Mucosa of rectum (tissue), 2 donors: ENCODE data around the gene HEXD.

Experiments
- H3K27ac ChIP-seq, 2 donors: one replicate each; pipeline ENCODE4 v1.7.0; 2013; ENCODE audit warnings: inconsistent platforms in 2 of 2, low read depth in 2 of 2, low read length in 2 of 2
- H3K27me3 ChIP-seq, 2 donors: one replicate each; pipeline ENCODE4 v1.7.0; 2013; ENCODE audit warnings: low read length in 2 of 2; ENCODE audit not compliant: control insufficient read depth in 2 of 2, insufficient read depth in 2 of 2
- H3K36me3 ChIP-seq, 2 donors: one replicate each; pipeline ENCODE4 v1.7.0; 2013; ENCODE audit warnings: low read length in 2 of 2; ENCODE audit not compliant: control insufficient read depth in 2 of 2, insufficient read depth in 2 of 2
- H3K4me1 ChIP-seq, 2 donors: one replicate each; pipeline ENCODE4 v1.7.0; 2013; ENCODE audit warnings: low read length in 2 of 2, mild to moderate bottlenecking in 1 of 2; ENCODE audit not compliant: control insufficient read depth in 2 of 2, insufficient read depth in 2 of 2
- H3K4me3 ChIP-seq, 2 donors: one replicate each; pipeline ENCODE4 v1.7.0; 2013; ENCODE audit warnings: low read length in 2 of 2
- H3K9ac ChIP-seq, 2 donors: one replicate each; pipeline ENCODE4 v1.7.0; 2013; ENCODE audit warnings: low read length in 2 of 2, low read depth in 1 of 2, mild to moderate bottlenecking in 1 of 2
- H3K9me3 ChIP-seq, 2 donors: one replicate each; pipeline ENCODE4 v1.7.0; 2013; ENCODE audit warnings: low read length in 2 of 2; ENCODE audit not compliant: control insufficient read depth in 2 of 2
- donor health status: healthy.
- donor health status: Normal muscosa, but diverticular disease.

Gene HEXD

DNA sequence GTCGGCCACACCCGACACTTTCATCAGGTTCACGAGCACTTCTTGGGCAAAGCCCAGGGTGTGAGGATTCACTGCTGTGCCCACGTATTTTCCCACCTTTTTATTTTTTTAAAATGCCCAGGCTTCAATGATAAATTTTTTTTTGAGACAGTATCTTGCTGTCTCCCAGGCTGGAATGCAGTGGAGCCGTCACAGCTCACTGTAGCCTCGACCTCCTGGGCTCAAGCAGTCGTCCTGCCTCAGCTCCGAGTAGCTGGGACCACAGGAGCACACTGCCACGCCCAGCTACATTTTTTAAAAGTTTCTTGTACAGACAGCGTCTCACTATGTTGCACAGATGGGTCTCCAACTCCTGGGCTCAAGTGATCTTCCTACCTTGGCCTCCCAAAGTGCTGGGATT lies 28.8 kb upstream of the HEXD start:
- Histone ChIP-seq H3K36me3 (peaks cover 4 to 15% of the 10 kb centered on the region in 2 donors), H3K9me3 (no peaks in the 10 kb centered on the region), H3K4me1 (peaks cover 5 to 13% of the 10 kb centered on the region in 2 donors), H3K27ac (no peak overlapping the region), H3K4me3 (no peak overlapping the region), H3K9ac (no peak overlapping the region), H3K27me3 (peaks cover 19 to 35% of the 10 kb centered on the region in 2 donors)

DNA sequence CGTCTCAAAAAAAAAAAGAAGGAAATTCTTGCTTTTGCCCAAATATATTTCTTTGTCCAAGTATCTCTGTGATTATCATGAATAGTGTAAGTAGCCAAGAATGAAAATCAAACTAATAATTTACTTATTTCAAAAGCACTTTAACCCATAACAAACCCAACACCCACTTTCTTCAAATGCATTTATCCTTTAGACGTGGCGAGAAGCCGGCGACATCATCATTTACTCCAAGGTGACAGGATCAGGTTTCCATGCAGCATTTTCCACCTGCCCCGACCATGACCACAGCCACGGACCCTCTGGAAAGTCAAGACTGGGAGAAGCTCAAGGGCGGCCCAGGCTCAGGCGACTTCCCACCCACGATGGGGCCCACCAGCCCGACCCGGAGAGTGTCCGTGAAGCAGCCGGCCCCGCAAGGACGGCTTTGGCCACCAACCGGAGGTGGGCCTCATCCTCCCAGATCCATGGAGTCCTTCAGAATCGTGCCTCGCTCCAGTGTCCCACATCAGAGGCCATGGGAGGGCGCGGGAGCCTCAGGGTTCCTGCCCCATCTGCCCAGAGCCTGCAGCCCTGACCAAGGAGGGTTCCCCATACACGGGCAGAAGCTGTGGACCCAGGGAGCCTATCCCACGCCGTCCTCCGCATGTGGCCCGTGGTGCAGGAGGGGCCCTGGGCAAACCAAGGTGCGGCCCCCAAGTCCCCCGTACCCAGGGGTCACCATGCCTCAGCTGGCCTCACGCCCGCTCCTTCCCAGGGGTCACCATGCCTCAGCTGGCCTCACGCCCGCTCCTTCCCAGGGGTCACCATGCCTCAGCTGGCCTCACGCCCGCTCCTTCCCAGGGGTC lies 27.9 kb upstream of the HEXD start:
- Histone ChIP-seq H3K9ac (no peak overlapping the region), H3K4me1 (peaks cover 5 to 7% of the 10 kb centered on the region in 2 donors), H3K36me3 (peaks cover 4 to 16% of the 10 kb centered on the region in 2 donors)

DNA sequence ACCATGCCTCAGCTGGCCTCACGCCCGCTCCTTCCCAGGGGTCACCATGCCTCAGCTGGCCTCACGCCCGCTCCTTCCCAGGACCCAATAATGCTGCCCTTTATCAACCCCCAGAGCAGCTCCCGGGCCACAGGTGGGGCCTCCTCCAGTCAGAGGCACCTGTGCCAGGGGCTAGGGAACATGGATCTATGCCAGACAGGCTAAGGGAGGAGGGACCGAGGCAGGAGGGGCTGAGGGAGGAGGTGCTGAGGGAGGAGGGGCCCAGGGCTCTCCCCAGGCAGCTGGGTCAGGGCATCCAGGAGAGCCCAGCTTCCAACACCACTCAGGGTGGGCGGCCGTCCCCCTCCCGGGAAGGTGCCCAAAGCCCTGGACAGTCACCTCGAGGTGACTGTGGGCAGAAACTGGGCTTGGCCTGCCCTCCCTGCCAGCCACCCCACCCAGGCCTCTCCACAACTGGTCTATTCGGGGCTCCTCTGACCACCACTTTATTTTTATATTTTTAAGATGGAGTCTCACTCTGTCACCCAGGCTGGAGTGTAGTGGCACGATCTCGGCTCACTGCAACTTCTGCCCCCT lies 27.2 kb upstream of the HEXD start:
- no peak overlapping the region for H3K9ac ChIP-seq
- H3K4me3 ChIP-seq = no peak overlapping the region
- H3K27me3 ChIP-seq = peaks cover 14 to 25% of the 10 kb centered on the region in 2 donors
- H3K9me3 ChIP-seq = no peaks in the 10 kb centered on the region
- H3K27ac ChIP-seq = no peak overlapping the region
- H3K36me3 ChIP-seq = peaks cover 4 to 16% of the 10 kb centered on the region in 2 donors
- peaks cover 5 to 7% of the 10 kb centered on the region in 2 donors for H3K4me1 ChIP-seq

More for the DNA sequence above, 27.9 kb upstream of the HEXD start:
- Histone ChIP-seq H3K27ac (no peak overlapping the region), H3K4me3 (no peak overlapping the region), H3K9me3 (no peaks in the 10 kb centered on the region), H3K27me3 (peaks cover 14 to 29% of the 10 kb centered on the region in 2 donors)

DNA sequence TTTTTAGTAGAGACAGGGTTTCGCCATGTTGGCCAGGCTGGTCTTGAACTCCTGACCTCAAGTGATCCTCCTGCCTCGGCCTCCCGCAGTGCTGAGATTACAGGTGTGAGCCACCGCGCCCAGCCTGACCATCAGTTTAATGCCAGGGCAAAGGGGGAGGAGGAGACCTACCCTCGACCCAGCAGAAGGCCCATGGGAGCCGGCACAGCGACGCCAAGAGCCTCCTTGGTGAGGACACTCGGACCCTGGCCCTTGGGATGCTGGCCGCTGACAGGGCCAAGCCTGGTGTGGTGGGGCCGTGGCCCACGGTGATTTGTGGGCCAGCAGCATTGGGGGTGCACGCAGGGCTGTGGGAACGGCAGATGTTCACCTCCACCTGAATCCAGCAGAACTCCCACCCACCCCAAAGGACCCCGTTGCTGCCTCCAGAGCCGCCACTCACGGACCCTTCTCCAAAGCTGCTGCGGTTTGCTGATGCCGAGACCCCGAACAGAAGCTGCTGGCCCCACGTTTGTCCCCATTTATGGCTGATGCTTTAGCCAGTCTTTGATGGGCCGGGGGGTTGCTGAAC lies 26.6 kb upstream of the HEXD start:
- Histone ChIP-seq H3K4me3 (no peak overlapping the region), H3K4me1 (peaks cover 5 to 6% of the 10 kb centered on the region in 2 donors), H3K27ac (no peak overlapping the region), H3K27me3 (peaks cover 11 to 19% of the 10 kb centered on the region in 2 donors), H3K36me3 (peaks cover 4 to 16% of the 10 kb centered on the region in 2 donors), H3K9ac (no peak overlapping the region), H3K9me3 (no peaks in the 10 kb centered on the region)

DNA sequence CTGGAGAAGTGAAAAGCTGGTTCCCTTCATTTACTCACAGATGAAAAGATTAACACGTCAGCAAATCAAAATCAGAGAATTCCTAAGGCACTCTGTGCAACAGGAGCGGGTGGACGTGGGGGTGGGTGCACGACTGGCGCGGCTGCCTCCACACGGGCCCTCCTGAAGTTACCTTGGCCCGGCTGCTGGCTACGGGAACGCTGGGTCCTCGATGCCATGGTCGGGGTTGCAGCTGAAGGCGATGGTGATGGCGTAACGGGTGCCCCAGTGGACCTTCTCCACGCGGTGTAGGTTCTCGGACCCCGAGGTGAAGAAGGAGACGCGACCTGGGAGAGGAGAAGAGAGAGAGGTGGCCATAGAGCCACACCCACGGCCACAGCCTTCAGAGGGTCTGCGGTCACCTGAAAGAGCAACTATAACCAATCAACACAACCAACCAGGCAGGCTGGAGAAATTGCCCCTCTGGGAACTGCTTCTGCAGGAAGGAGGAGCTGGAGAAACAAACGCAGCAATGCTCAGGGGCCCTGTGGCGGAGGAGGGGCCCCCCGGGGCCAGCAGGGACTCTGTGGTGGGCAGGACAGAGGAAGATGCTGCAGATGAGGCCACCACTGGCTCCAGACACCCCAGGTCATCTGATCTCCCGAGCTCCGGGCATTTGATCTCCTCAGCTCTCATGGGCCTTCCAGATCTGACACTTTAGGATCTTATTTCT lies 25.8 kb upstream of the HEXD start:
- Histone ChIP-seq H3K27me3 (peaks cover 7 to 11% of the 10 kb centered on the region in 2 donors), H3K9me3 (no peaks in the 10 kb centered on the region), H3K27ac (no peak overlapping the region), H3K4me3 (no peak overlapping the region), H3K9ac (no peak overlapping the region), H3K4me1 (no peaks in the 10 kb centered on the region), H3K36me3 (peaks cover 4 to 16% of the 10 kb centered on the region in 2 donors)

DNA sequence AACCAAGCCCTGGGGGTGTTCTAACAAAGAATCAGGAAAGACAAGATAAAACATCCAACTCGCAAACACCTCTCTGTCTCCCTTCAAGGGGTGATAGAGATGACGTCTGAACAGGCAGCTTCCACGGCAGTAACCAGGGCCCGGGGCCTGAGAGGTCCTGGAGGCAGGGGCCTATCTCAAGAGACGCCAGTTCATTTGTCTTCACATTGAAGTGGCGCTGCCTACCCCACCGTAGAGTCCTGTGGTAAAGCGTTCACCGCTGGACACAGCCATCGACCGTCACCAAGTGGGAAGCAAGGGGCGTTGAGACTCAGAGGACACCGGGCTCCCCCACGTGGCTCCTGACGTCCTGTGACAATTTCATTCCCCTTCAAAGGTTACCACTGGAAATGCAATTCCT lies 25.2 kb upstream of the HEXD start:
- H3K9ac ChIP-seq = no peak overlapping the region
- peaks cover 2 to 5% of the 10 kb centered on the region in 2 donors for H3K27me3 ChIP-seq
- H3K4me1 ChIP-seq = no peaks in the 10 kb centered on the region
- no peak overlapping the region for H3K4me3 ChIP-seq
- H3K9me3 ChIP-seq = no peaks in the 10 kb centered on the region
- H3K36me3 ChIP-seq = peaks cover 4 to 19% of the 10 kb centered on the region in 2 donors
- no peak overlapping the region for H3K27ac ChIP-seq

DNA sequence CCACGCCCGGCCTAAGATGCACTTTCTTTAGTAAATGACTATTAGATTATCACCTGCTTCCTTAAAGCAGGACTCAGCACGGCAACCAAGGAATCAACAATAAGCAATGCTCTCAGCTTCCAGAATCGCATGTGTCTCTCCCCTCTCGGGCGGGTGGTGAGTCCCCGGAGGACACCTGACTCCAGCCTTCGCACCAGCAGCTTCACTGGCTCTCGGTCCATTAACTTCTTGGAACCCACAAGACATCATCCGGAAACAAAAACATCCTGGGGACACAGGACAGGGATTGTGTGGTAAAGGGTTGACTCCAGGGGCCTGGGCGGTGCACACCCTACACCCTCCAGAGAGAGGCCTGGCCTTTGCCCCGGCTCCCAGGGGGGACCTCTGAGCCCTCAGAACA lies 23.9 kb upstream of the HEXD start:
- no peak overlapping the region for H3K27ac ChIP-seq
- no peaks in the 10 kb centered on the region for H3K27me3 ChIP-seq
- H3K36me3 ChIP-seq = peaks cover 4 to 19% of the 10 kb centered on the region in 2 donors
- no peak overlapping the region for H3K4me3 ChIP-seq
- no peaks in the 10 kb centered on the region for H3K9me3 ChIP-seq
- no peaks in the 10 kb centered on the region for H3K4me1 ChIP-seq
- H3K9ac ChIP-seq = no peak overlapping the region

DNA sequence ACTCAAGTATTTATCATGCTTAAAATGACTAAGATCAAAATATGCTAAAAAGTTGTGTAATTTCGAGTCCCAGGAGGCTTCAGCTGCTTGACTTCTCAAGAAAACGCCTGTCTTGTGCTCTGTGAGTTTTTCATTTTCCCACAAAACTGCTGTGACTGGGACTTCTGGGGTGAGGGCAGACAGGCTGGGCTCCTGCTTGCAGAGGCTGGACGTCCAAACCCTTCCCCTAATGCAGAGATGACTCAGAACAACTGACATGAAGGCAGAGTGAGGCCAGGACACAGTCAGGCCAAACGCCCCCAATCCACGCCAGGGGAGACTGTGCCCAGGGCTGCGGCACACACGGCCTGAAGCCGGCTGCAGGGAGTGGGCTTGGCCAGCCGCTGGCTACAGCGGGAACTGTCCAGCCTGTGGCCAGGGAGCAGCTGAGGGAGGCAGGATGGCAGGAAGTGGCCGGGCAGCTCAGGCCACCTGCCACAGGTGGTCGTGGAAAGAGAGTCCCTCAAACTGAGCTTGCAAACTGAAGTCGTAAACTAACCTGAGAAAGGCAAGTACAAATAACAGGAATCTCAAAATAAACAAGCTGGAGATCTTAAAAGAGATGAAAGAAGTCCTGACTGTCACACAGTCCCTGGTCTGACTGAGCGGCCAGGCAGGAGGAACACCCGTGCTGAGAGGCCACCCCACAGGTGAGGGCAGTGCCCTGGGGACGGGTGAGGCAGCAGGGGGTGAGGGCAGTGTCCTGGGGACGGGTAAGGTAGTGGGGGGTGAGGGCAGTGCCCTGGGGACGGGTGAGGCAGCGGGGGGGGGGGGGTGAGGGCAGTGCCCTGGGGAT lies 21.3 kb upstream of the HEXD start:
- Histone ChIP-seq H3K4me1 (peaks cover 0 to 3% of the 10 kb centered on the region in 2 donors), H3K36me3 (peaks cover 7 to 21% of the 10 kb centered on the region in 2 donors), H3K9me3 (no peaks in the 10 kb centered on the region), H3K4me3 (no peak overlapping the region), H3K27ac (no peak overlapping the region), H3K27me3 (no peaks in the 10 kb centered on the region), H3K9ac (no peak overlapping the region)

DNA sequence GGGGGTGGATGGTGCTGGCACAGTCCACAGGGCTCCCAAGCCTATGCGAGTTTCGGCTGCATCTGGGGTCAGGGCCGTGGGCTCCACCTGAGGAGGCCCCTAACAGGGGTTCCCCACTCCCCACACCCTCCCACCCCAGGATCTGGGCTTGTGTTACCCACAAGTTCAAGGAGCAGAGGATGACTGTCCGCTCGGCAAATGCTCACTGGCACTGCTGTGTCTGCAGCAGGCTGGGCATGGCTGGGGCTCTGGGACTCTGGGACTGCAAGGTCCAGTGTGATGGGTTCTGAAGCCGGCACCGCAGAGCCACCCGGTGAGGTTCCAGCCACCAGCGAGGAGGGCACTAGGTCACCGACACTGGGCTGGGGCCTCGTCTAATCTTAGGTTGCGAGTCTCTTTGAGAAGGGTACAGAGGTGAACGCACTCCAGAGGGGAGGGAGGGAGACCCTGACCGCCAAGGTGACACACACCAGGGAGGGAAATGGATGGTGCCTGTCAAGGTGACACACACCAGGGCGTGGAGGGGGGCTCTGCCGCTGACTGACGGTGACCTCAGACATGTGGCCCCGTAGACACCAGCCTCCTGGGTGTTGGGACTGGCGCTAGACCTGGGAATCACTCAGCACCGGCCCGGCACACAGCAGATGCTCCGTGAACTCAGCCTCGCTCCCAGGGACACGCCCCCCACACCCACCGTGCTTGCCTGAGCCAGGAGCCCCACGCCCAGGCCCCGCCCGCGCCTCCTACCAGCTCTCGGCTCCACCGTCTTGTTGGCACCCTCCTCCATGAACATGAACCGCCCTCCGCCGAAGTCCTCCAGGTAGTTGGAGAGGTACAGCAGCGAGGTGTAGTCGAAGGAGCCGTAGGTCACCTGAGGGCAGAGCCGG lies 20.5 kb upstream of the HEXD start:
- Histone ChIP-seq H3K4me1 (peaks cover 0 to 3% of the 10 kb centered on the region in 2 donors), H3K9ac (no peak overlapping the region), H3K4me3 (no peak overlapping the region), H3K36me3 (peaks cover 7 to 18% of the 10 kb centered on the region in 2 donors), H3K9me3 (no peaks in the 10 kb centered on the region), H3K27me3 (no peaks in the 10 kb centered on the region), H3K27ac (no peak overlapping the region)
